NAMALWA (cell line): Measurements from ENCODE around the gene PSMB1.
"Not testable (repeated sequence)": the region's sequence is repeated elsewhere in the genome, so short reads cannot be mapped to it uniquely, and the experiment has no call there.

Source experiments
- DNase-seq: peaks from one replicate; pipeline ENCODE4 v3.0.0-alpha.2; 2015; ENCODE audit warnings: low spot score

Gene PSMB1

DNA sequence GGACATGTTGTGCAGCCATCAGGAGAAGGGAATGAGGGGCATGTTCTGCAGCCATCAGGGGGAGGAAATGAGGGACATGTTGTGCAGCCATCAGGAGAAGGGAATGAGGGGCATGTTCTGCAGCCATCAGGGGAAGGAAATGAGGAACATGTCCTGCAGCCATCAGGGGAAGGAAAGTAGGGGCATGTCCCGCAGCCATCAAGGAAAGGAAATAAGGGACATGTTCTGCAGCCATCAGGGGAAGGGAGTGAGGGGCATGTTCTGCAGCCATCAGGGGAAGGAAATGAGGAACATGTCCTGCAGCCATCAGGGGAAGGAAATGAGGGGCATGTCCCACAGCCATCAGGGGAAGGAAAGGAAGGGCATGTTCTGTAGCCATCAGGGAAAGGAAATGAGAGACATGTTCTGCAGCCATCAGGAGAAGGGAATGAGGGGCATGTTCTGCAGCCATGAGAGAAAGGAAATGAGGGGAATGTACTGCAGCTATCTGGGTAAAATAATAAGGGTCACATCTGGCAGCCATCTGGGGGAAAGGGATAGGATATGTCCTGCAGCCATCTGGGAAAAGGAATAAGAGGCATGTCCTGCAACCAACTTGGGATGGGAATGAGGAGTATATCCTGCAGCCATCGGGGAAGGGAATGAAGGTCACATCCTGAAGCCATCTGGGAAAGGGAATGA lies 50.2 kb downstream of the PSMB1 start:
- DNase-seq, result not testable (repeated sequence)

DNA sequence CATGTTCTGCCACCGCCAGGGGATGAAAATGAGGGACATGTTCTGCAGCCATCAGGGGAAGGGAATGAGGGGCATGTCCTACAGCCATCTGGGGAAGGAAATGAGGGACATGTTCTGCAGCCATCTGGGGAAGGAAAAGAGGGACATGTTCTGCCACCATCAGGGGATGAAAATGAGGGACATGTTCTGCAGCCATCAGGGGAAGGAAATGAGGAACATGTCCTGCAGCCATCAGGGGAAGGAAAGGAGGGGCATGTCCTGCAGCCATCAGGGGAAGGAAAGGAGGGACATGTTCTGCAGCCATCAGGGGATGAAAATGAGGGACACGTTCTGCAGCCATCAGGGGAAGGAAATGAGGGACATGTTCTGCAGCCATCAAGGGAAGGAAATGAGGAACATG lies 50.8 kb downstream of the PSMB1 start:
- not testable (repeated sequence) for DNase-seq

DNA sequence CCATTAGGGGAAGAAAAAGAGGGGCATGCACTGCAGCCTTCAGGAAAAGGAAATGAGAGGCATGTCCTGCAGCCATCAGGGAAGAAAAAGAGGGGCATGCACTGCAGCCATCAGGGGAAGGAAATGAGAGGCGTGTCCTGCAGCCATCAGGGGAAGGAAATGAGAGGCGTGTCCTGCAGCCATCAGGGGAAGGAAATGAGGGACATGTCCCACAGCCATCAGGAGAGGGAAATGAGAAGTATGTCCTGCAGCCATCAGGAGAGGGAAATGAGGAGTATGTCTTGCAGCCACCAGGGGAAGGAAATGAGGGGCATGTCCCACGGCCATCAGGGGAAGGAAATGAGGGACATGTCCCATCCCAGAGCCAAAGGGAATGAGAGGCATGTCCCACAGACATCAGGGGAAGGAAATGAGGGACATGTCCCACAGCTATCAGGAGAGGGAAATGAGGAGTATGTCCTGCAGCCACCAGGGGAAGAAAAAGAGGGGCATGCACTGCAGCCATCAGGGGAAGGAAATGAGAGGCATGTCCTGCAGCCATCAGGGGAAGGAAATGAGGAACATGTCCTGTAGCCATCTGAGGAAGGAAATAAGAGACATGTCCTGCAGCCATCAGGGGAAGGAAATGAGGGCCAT lies 52.0 kb downstream of the PSMB1 start:
- no peak for DNase-seq

DNA sequence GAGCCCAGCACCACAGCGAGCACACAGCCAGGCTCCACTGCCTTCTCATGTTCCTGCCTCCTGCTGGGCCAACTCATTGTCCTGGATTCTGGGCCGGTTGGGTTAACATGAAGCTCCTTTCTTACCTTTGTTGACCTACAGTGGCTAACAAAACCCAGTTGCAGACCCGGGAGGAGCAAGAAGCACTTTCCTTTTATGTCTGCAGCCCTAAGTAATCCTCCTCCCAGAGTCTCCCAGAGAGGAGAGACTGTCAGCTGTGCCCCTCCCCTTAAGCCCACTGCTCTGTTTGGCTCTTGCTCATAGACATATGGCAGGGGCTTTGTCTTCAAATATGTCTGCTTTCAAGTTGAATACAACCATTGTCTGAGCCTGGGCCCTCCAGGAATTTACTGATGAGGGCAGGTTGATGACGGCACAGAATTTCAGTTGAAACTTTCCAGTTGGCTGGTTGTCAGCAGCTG lies 55.2 kb downstream of the PSMB1 start:
- no peak for DNase-seq

DNA sequence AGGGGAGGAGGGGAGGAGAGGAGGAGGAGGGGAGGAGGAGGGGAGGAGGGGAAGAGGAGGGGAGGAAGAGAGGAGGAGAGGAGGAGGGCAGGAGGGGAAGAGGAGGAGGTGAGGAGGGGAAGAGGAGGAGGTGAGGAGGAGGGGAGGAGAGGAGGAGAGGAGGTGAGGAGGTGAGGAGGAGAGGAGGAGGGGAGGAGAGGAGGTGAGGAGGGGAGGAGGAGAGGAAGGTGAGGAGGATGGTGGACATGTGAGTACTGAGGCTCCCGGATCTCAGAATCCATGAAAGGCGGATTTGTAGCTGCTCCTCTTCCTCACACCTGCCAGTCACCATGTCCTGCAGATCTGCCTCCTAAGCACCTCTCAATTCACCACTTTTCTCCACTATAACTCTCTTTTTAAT lies 59.8 kb downstream of the PSMB1 start:
- DNase-seq, result no peak

DNA sequence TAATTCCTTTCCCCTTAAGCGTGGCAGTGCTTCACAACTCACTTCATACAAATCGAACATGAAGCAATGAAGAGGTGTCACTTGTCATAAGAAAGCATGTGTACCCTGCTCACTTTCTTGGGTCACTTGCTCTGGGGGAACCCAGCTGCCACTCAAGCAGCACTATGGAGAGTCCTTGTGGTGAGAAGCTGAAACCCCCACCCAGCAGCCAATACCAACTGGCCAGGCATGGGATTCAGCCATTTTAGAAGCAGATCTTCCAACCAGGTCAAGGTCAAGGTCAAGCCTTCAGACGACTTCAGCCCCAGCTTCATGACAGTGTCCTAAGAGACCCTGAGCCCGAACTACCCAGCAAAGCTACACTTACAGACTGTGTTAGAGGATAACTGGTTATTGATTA lies 62.8 kb downstream of the PSMB1 start:
- no peak for DNase-seq

DNA sequence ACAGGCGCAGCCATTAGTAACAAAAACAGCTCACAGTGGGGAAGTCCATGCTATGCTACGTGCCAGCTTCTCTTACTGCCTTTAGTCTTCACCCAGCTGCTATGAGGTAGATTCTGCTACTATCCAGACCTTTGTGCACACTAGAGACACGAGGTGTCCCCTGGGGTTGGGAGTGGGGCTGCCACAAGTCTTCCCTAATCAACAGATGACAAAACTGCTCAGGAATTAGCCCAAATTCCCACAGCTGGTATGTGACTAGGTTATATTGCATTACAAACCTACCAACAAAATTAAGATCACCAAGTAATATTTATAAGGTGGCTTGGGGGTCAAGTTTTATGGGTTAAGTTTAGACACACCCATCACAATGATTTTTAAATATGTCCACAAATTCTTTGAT lies 63.3 kb downstream of the PSMB1 start:
- no peak for DNase-seq

DNA sequence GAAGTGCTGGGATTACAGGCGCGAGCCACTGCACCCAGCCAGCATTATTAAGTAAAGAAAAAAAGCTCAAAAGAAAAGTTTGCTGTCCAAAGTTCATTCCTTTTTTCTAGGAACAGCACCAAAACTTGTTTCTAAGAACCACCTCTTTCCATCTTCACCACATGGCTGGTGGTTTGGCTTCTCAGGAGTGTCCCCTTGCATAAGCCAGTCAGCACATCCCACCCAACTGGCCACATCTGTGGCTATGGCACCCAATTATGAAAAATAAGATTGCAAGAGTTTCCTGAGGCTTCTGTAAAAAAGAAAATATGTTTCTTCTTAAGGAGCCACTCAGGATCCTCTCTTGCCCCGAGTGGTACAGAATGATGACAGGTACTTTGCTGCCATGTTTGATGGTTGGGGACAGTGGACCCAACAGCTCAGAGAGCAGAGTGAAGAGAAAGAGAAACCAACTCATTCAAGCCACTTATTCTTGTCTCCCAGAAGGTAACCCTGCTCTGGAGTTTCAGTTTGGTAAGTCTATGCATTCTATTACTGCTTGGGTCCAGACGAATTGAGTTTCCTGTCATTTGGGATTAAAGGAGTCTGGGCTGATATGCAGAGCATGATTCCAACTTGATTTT lies 65.3 kb downstream of the PSMB1 start:
- no peak for DNase-seq

DNA sequence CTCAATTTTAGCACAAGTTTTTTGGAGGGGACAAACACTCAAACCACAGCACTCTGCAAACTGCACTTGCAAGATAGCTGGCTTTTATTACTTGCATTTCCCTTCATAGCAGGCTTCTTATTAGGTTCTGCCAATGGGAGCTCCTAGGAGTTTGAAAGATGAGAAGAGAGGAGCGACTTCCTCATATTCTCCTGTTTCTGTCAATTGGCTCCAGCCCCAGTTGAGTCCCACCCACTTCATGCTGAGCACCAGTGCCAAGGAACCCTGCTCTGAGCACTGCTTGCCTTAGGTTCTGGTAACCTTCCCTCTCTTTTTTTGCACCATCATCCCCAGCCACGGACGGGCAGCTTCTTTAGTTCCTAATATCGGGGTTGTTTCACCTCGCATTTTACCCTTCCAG lies 67.9 kb downstream of the PSMB1 start:
- DNase-seq, result no peak
